HepG2 (cell line): ENCODE results near the gene JMJD8. TPM values are rescaled to one million over a fixed set of nuclear protein-coding genes. Genes with fewer than 3 reads are reported as not detected.
A peak's percentile ranks its signal among the peaks of the same experiment; 100 is the strongest.

Experiments
- ATAC-seq: fragments of 200-7000 bp; cut with Tn5 transposase; 3 replicates; pipeline ENCODE4 v1.9.1; 2020; ENCODE audit warnings: mild to moderate bottlenecking, moderate library complexity
- BruUV-seq: library from RNA; stranded (reverse); fragments of 400-500 nt; replicated peaks from 2 replicates; lab custom pipeline; 2021; lab: Mats Ljungman, UMichigan
- CTCF ChIA-PET: fragments of 300-600 bp; formaldehyde crosslinking; extraction: SDS; loops from one replicate; lab custom pipeline; 2021; ENCODE audit warnings: low total read pairs, inconsistent platforms, low intra/inter-chr PET ratio; lab: Yijun Ruan, JAX
- POLR2A ChIA-PET: fragments of 350-600 bp; sonication (Branson Sonifier 250); formaldehyde crosslinking; loops from one replicate; lab custom pipeline; 2020; ENCODE audit warnings: antibody characterized with exemption, inconsistent platforms; lab: Yijun Ruan, JAX
- DNase-seq: peaks from one replicate; pipeline ENCODE4 v3.0.0-alpha.2; 2015; ENCODE audit warnings: low spot score
- FAIRE-seq: peaks from 3 replicates; lab custom pipeline; 2011; peaks lifted over from hg19 to GRCh38; lab: Jason Lieb, UNC
- H2AFZ ChIP-seq: one replicate; pipeline ENCODE4 v1.6.1; 2011; ENCODE audit warnings: low read length, inconsistent platforms
- H3K27ac ChIP-seq: fragments of 300-600 bp; 3 replicates; pipeline ENCODE4 v1.8.0; 2011; ENCODE audit warnings: mixed run types, mild to moderate bottlenecking, mixed read lengths, low read length, inconsistent platforms; ENCODE audit not compliant: insufficient read depth; ENCODE audit errors: extremely low read length
- H3K27me3 ChIP-seq, 2 experiments: fragments of 200-600 bp in 1 of 2; 2 replicates in 1 of 2; 3 replicates in 1 of 2; pipeline versions ENCODE4 v1.6.0 to v1.8.0; 2011; ENCODE audit warnings: low read length in 2 of 2, mild to moderate bottlenecking in 2 of 2, moderate library complexity in 2 of 2, inconsistent platforms in 1 of 2; ENCODE audit not compliant: insufficient read depth in 2 of 2, control insufficient read depth in 1 of 2
- H3K36me3 ChIP-seq, 2 experiments: fragments of 200-600 bp in 1 of 2; replicated peaks in 1 of 2; 2 replicates in 1 of 2; 3 replicates in 1 of 2; pipeline versions ENCODE4 v1.5.1 to v1.8.0; 2011; ENCODE audit warnings: low read length in 2 of 2, inconsistent platforms in 1 of 2; ENCODE audit not compliant: insufficient read depth in 2 of 2, control insufficient read depth in 1 of 2
- H3K4me1 ChIP-seq: 2 replicates; pipeline ENCODE4 v1.5.1; 2012; ENCODE audit warnings: low read length, inconsistent platforms; ENCODE audit not compliant: insufficient read depth
- H3K4me2 ChIP-seq: 2 replicates; pipeline ENCODE4 v1.6.0; 2011; ENCODE audit warnings: low read depth, low read length, inconsistent platforms
- H3K4me3 ChIP-seq, 3 experiments: fragments of 200-600 bp in 1 of 3; sonication (generic), shearing (Covaris generic) in 1 of 3; replicated peaks in 1 of 3; 2 replicates each; pipeline ENCODE4 v1.5.1; 2011 to 2016; ENCODE audit warnings: low read length in 3 of 3, inconsistent platforms in 2 of 3, low read depth in 2 of 3, mild to moderate bottlenecking in 2 of 3, control low read depth in 1 of 3, mixed read lengths in 1 of 3; ENCODE audit not compliant: insufficient read depth in 1 of 3
- H3K79me2 ChIP-seq: one replicate; pipeline ENCODE4 v1.6.1; 2011; ENCODE audit warnings: low read length, inconsistent platforms; ENCODE audit not compliant: insufficient read depth
- H3K9ac ChIP-seq: 2 replicates; pipeline ENCODE4 v1.6.0; 2011; ENCODE audit warnings: mild to moderate bottlenecking, low read depth, low read length, inconsistent platforms; ENCODE audit not compliant: insufficient read depth
- H3K9me3 ChIP-seq: 2 replicates; pipeline ENCODE4 v1.5.1; 2012; ENCODE audit warnings: mild to moderate bottlenecking, low read length
- H4K20me1 ChIP-seq: 2 replicates; pipeline ENCODE4 v1.6.0; 2011; ENCODE audit warnings: inconsistent platforms, mild to moderate bottlenecking, low read length, moderate library complexity; ENCODE audit not compliant: insufficient read depth
- AGO1 ChIP-seq: fragments of 200-400 bp; formaldehyde crosslinking; IDR thresholded peaks from 2 replicates; pipeline ENCODE4 v1.6.1; 2017; ENCODE audit warnings: mild to moderate bottlenecking, low read depth, low read length, moderate library complexity; ENCODE audit not compliant: poor library complexity, severe bottlenecking
- AGO2 ChIP-seq: fragments of 200-400 bp; formaldehyde crosslinking; optimal IDR thresholded peaks from 2 replicates; pipeline ENCODE3; 2017; ENCODE audit warnings: mild to moderate bottlenecking, low read depth, low read length, moderate library complexity
- POLR2A ChIP-seq, 2 experiments: IDR thresholded peaks; 2 replicates each; pipeline ENCODE4 v1.6.1; 2011; ENCODE audit warnings: low read depth in 2 of 2, low read length in 2 of 2, mild to moderate bottlenecking in 1 of 2, moderate library complexity in 1 of 2; ENCODE audit not compliant: insufficient read depth in 1 of 2
- ZNF703 ChIP-seq: sonication (generic); formaldehyde crosslinking; IDR thresholded peaks from 2 replicates; pipeline ENCODE4 v1.5.1; 2020; ENCODE audit warnings: missing genetic modification reagents, mild to moderate bottlenecking, moderate library complexity, borderline replicate concordance
- ZNF713 ChIP-seq: sonication (generic); formaldehyde crosslinking; IDR thresholded peaks from 2 replicates; pipeline ENCODE4 v1.4.0; 2020; ENCODE audit warnings: mild to moderate bottlenecking, missing genetic modification reagents
- WGBS: methylation state at CpG from one replicate; pipeline ENCODE4 v1.1.6; 2017; ENCODE audit warnings: low lambda C conversion rate; 5-methylcytosine and 5-hydroxymethylcytosine counted together
- in situ Hi-C: cut with HindIII; loops from 2 replicates; pipeline ENCODE4 v1.10.0; 2017; ENCODE audit warnings: low pct_unique_long_range_greater_than_20kb; ENCODE audit not compliant: extremely low pct_ligation_motif_present
- intact Hi-C: fragments of 100-400 bp; cut with micrococcal nuclease; formaldehyde crosslinking; loops from one replicate; pipeline ENCODE4 v1.10.0; 2022; ENCODE audit not compliant: unreplicated experiment
- polyA plus RNA-seq, 8 experiments: library from polyadenylated mRNA; depleted of rRNA in 3 of 8; stranded (reverse) in 7 of 8; unstranded in 1 of 8; fragments of >200 nt; fragmentation: Illumina TruSeq in 4 of 8; extraction: Trizol in 4 of 8; gene quantifications; 2 replicates each; pipeline versions ENCODE4 v1.2.1 to v1.2.3, GENCODE V29; 2011 to 2016; ENCODE audit warnings: low read depth in 4 of 8, missing spikeins in 1 of 8, mixed read lengths in 1 of 8; ENCODE audit not compliant: insufficient read depth in 1 of 8
- total RNA-seq, 5 experiments: library from RNA; depleted of rRNA; stranded (reverse); fragments of >200 nt; fragmentation: Illumina TruSeq; extraction: Trizol; gene quantifications; 2 replicates each; pipeline ENCODE4 v1.2.3, GENCODE V29; 2016; ENCODE audit warnings: low read depth in 1 of 5

JMJD8 gene
- total and polyA plus RNA-seq, 2 of the 13 experiments (the other 11 are each of a cell fraction or from before 2014, with no cell fraction given): 2.6 to 11.8 TPM

DNA sequence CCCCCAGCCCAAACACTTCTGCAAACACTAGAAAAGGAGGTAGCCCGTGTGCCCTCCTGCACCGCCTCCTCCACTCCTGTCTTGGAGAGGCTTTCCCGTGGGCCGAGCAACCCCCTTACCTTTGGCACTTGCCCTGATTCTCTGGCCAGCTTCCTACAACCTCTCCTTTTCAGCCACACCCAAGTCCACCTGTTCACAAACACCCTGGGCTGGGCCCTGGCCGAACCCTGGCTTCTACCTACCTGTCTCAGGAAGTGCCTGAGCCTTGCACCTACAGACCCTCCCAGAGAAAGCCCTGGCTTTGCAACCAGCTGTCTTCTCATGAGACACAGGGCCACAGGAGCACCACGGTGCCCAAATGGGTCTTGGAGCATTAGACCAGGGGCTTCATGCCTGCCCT, 34.8 kb upstream of the JMJD8 start:
- Histone ChIP-seq H3K4me2 (no peak overlapping the region), H3K27ac (no peak overlapping the region)
- in situ Hi-C loops: no loop called here

DNA sequence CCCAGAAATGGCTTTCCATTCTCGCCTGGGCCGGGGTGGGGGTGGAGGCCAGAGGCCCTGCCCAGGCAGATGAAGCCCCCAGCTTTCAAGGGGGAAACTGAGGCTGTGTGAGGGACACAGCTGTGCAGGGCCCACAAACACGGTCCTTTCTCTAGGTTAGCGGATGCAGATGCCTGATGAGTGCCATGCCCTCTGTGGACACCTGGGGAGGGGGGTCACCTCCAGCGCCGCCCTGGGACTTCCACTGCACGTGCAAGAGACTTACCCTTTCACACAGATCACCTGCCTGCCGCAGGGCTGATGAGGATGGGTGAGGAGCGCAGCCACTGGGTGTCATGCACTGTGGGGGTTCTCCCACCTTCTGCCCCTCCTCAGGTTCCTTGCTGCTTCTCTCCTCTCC, 34.3 kb upstream of the JMJD8 start:
- CTCF ChIA-PET: no interaction called here
- no peak overlapping the region for H2AFZ ChIP-seq
- H3K4me1 ChIP-seq: peaks cover 50% of the 10 kb centered on the region
- no peak overlapping the region for H3K9ac ChIP-seq
- peaks cover 5% of the 10 kb centered on the region for H4K20me1 ChIP-seq
- intact Hi-C loops (no loop called here), in situ Hi-C loops (no loop called here)
- no peak for FAIRE-seq
- H3K4me2 ChIP-seq: no peak overlapping the region
- ATAC-seq: no peak
- TF ChIP-seq AGO1: peak; percentile 49
- no peak for TF ChIP-seq ZNF713
- no peaks in the 10 kb centered on the region for H3K36me3 ChIP-seq
- H3K79me2 ChIP-seq: peaks cover 3% of the 10 kb centered on the region
- no peak overlapping the region for H3K27ac ChIP-seq
- 100% methylated on average over 6 of the region's 9 CpGs for WGBS
- no peaks in the 10 kb centered on the region for H3K9me3 ChIP-seq
- POLR2A ChIA-PET: no interaction called here
- no peak for DNase-seq
- no TSS peak for BruUV-seq
- H3K4me3 ChIP-seq: no peak overlapping the region
- H3K27me3 ChIP-seq: no peaks in the 10 kb centered on the region

More for the DNA sequence above, 34.8 kb upstream of the JMJD8 start:
- no peak for TF ChIP-seq ZNF703 (CRISPR knock-in tag)
- TF ChIP-seq AGO2: peak; percentile 4
- peak in 1 of 2 experiments; percentile 6; a peak in 1 of 4 replicates for TF ChIP-seq POLR2A (IDR thresholded peaks at IDR 0.05; ENCODE audit: insufficient read depth in 1 of 2, low read depth in 2 of 2, low read length in 2 of 2)
- no peak for ATAC-seq
- intact Hi-C loops: no loop called here
- no peaks in the 10 kb centered on the region for H3K36me3 ChIP-seq
- peaks cover 5% of the 10 kb centered on the region for H4K20me1 ChIP-seq
- ChIA-PET POLR2A (no interaction called here), CTCF (no interaction called here)
- H3K27me3 ChIP-seq: no peaks in the 10 kb centered on the region
- 86% methylated on average over 6 of the region's 6 CpGs for WGBS
- no peak for DNase-seq
- BruUV-seq: no TSS peak
- H3K9ac ChIP-seq: no peak overlapping the region
- no peak for FAIRE-seq
- H2AFZ ChIP-seq: no peak overlapping the region
- peaks cover 3% of the 10 kb centered on the region for H3K79me2 ChIP-seq
- no peak overlapping the region for H3K4me3 ChIP-seq
- H3K9me3 ChIP-seq: no peaks in the 10 kb centered on the region
- H3K4me1 ChIP-seq: peaks cover 47% of the 10 kb centered on the region
